ENCODE results near the gene SAP30BP. TPM values are rescaled to one million over a fixed set of nuclear protein-coding genes. Genes with fewer than 3 reads are reported as not detected.
A peak's percentile ranks its signal among the peaks of the same experiment; 100 is the strongest.
"Not testable (repeated sequence)": the region's sequence is repeated elsewhere in the genome, so short reads cannot be mapped to it uniquely, and the experiment has no call there.

Gene SAP30BP
- total RNA-seq, 1 donor from 2014 or later: 75.8 TPM

- H3K4me2 ChIP-seq: no peak overlapping the region
- peaks cover 25% of the 10 kb centered on the region for H3K4me1 ChIP-seq
- H3K27ac Mint-ChIP-seq: peak overlapping the region; percentile 57
- peaks cover 22% of the 10 kb centered on the region for H3F3A ChIP-seq (ENCODE audit: low read depth)
- TF ChIP-seq CTCF (IDR thresholded peaks at IDR 0.05) (no peak), EZH2 (IDR thresholded peaks at IDR 0.05) (no peak), EZH2phosphoT487 (IDR thresholded peaks at IDR 0.05) (no peak)
- H3K9me3 Mint-ChIP-seq: no peaks in the 10 kb centered on the region
- H4K20me1 ChIP-seq (ENCODE audit: low read depth): peaks cover 55% of the 10 kb centered on the region
- peak; percentile 15 for DNase-seq (ENCODE audit: low spot score)
- no peak overlapping the region for H3K27ac ChIP-seq
- no peaks in the 10 kb centered on the region for H3K79me2 ChIP-seq (ENCODE audit: low read depth)
- H3K4me3 Mint-ChIP-seq: no peak overlapping the region
- no peaks in the 10 kb centered on the region for H3K36me3 Mint-ChIP-seq
- H3K4me3 ChIP-seq: no peak overlapping the region
- no peaks in the 10 kb centered on the region for H3K36me3 ChIP-seq
- H3K9ac ChIP-seq: no peak overlapping the region
- H3K27me3 Mint-ChIP-seq (ENCODE audit: insufficient read depth, low read depth): peaks cover 14% of the 10 kb centered on the region
- H3K27me3 ChIP-seq: no peaks in the 10 kb centered on the region
- peaks cover 42% of the 10 kb centered on the region for H3K4me1 Mint-ChIP-seq
- H2AFZ ChIP-seq (replicated peaks): no peak overlapping the region
- H3K9me3 ChIP-seq (ENCODE audit: low read depth): no peaks in the 10 kb centered on the region
Measured at GRCh38 chr17:75636381-75637142, 30.6 kb upstream of the SAP30BP start.

- Mint-ChIP-seq H3K4me1 (peaks cover 38% of the 10 kb centered on the region), H3K27me3 (ENCODE audit: insufficient read depth, low read depth) (peaks cover 14% of the 10 kb centered on the region), H3K9me3 (no peaks in the 10 kb centered on the region), H3K4me3 (no peak overlapping the region), H3K27ac (peak overlapping the region; percentile 57), H3K36me3 (no peaks in the 10 kb centered on the region)
- Histone ChIP-seq H3K4me1 (peaks cover 25% of the 10 kb centered on the region), H3F3A (ENCODE audit: low read depth) (peaks cover 22% of the 10 kb centered on the region), H2AFZ (replicated peaks) (no peak overlapping the region), H3K27ac (no peak overlapping the region), H3K36me3 (no peaks in the 10 kb centered on the region), H3K4me2 (no peak overlapping the region), H3K79me2 (ENCODE audit: low read depth) (no peaks in the 10 kb centered on the region), H3K9ac (no peak overlapping the region), H4K20me1 (ENCODE audit: low read depth) (peaks cover 55% of the 10 kb centered on the region), H3K4me3 (no peak overlapping the region), H3K9me3 (ENCODE audit: low read depth) (no peaks in the 10 kb centered on the region), H3K27me3 (no peaks in the 10 kb centered on the region)
- DNase-seq (ENCODE audit: low spot score): no peak
- TF ChIP-seq EZH2phosphoT487 (IDR thresholded peaks at IDR 0.05) (no peak), CTCF (IDR thresholded peaks at IDR 0.05) (no peak), EZH2 (IDR thresholded peaks at IDR 0.05) (no peak)
Measured at GRCh38 chr17:75637143-75637538, 30.0 kb upstream of the SAP30BP start.

GRCh38 chr17:75637551-75637950 lies 29.6 kb upstream of the SAP30BP start:
- Histone ChIP-seq H3K9me3 (ENCODE audit: low read depth) (no peaks in the 10 kb centered on the region), H3K79me2 (ENCODE audit: low read depth) (no peaks in the 10 kb centered on the region), H3K36me3 (no peaks in the 10 kb centered on the region), H3F3A (ENCODE audit: low read depth) (peaks cover 22% of the 10 kb centered on the region), H3K4me2 (no peak overlapping the region), H3K4me1 (peaks cover 25% of the 10 kb centered on the region), H3K27ac (no peak overlapping the region), H2AFZ (replicated peaks) (no peak overlapping the region), H3K27me3 (no peaks in the 10 kb centered on the region), H3K4me3 (no peak overlapping the region), H4K20me1 (ENCODE audit: low read depth) (peaks cover 51% of the 10 kb centered on the region), H3K9ac (no peak overlapping the region)
- no peak for TF ChIP-seq CTCF (IDR thresholded peaks at IDR 0.05)
- TF ChIP-seq EZH2phosphoT487 (IDR thresholded peaks at IDR 0.05): no peak
- no peak for TF ChIP-seq EZH2 (IDR thresholded peaks at IDR 0.05)
- Mint-ChIP-seq H3K27me3 (ENCODE audit: insufficient read depth, low read depth) (peaks cover 14% of the 10 kb centered on the region), H3K4me1 (peaks cover 34% of the 10 kb centered on the region), H3K36me3 (no peaks in the 10 kb centered on the region), H3K9me3 (no peaks in the 10 kb centered on the region), H3K27ac (no peak overlapping the region), H3K4me3 (no peak overlapping the region)
- DNase-seq (ENCODE audit: low spot score): no peak

- Histone ChIP-seq H3F3A (ENCODE audit: low read depth) (peaks cover 21% of the 10 kb centered on the region), H3K4me1 (peaks cover 24% of the 10 kb centered on the region), H4K20me1 (ENCODE audit: low read depth) (peaks cover 50% of the 10 kb centered on the region)
- H2AFZ ChIP-seq (replicated peaks); H3K27ac Mint-ChIP-seq; DNase-seq (ENCODE audit: low spot score); H3K9me3 ChIP-seq (ENCODE audit: low read depth); H3K36me3 ChIP-seq; H3K4me3 ChIP-seq; H3K27me3 ChIP-seq; H3K36me3 Mint-ChIP-seq; H3K27ac ChIP-seq; H3K9ac ChIP-seq; H3K79me2 ChIP-seq (ENCODE audit: low read depth); H3K4me2 ChIP-seq; H3K9me3 Mint-ChIP-seq; H3K4me3 Mint-ChIP-seq: not testable (repeated sequence)
- H3K4me1 Mint-ChIP-seq: peaks cover 31% of the 10 kb centered on the region
- peaks cover 14% of the 10 kb centered on the region for H3K27me3 Mint-ChIP-seq (ENCODE audit: insufficient read depth, low read depth)
Measured at GRCh38 chr17:75638039-75638438, 29.1 kb upstream of the SAP30BP start.

All from neural progenitor cell (in vitro differentiated cells).